H7 (cell line): Measurements from ENCODE around the gene SSUH2. TPM values are rescaled to one million over a fixed set of nuclear protein-coding genes. Genes with fewer than 3 reads are reported as not detected.
"Not testable (repeated sequence)": the region's sequence is repeated elsewhere in the genome, so short reads cannot be mapped to it uniquely, and the experiment has no call there.

Experiments
- DNase-seq: peaks from one replicate; pipeline ENCODE4 v3.0.0; 2012
- H3K27me3 ChIP-seq: 2 replicates; pipeline ENCODE4 v1.6.0; 2011; ENCODE audit warnings: mild to moderate bottlenecking, low read length; ENCODE audit not compliant: control insufficient read depth, insufficient read depth
- H3K36me3 ChIP-seq: replicated peaks from 2 replicates; pipeline ENCODE4 v1.5.1; 2011; ENCODE audit warnings: low read length; ENCODE audit not compliant: control insufficient read depth, insufficient read depth
- H3K4me3 ChIP-seq: 2 replicates; pipeline ENCODE4 v1.5.1; 2011; ENCODE audit warnings: low read depth, mild to moderate bottlenecking, control low read depth, low read length, moderate library complexity; ENCODE audit not compliant: insufficient read depth
- total RNA-seq: library from RNA; depleted of rRNA; stranded (reverse); fragments of >200 nt; shearing (Covaris generic); gene quantifications from 2 replicates; pipeline ENCODE4 v1.2.3, GENCODE V29; 2014

Gene SSUH2
- total RNA-seq, 1 experiment from 2014 or later: 0.42 TPM

DNA sequence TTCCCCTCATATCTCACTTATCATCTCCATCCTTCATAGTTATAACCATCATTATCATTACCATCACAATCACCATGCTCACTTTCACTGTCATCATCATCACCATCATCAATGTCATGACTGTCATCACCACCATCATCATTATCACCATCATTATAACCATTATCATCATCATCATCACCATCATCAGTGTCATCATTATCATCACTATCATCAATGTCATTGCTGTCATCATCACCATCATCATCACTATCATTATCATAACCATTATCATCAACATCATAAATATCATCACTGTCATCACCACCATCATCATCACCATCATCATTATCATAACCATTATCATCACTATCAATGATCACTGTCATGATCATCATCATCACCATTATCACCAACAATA lies 44.1 kb downstream of the SSUH2 start:
- no peak for DNase-seq
- Histone ChIP-seq H3K27me3 (no peaks in the 10 kb centered on the region), H3K4me3 (no peak overlapping the region), H3K36me3 (no peaks in the 10 kb centered on the region)

DNA sequence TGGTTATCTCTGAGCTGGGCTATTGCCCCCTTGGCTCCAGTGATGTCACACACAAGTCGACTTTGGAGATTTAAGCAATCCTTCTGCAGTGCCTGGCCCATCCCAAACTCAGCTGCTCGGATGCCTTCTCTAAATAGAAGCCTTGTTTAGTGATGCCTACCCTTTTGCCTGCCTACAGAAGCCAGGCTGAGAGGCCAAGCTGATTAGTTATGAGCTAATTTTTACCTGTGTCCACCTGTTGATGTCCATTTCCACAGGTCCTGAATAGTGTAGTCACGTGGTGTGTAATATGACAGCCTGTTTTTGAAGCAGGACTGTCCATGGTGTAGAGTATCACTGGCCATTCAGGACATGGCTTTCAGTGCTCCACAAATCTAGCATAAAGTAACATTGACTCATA lies 45.5 kb downstream of the SSUH2 start:
- Histone ChIP-seq H3K27me3 (no peaks in the 10 kb centered on the region), H3K4me3 (no peak overlapping the region), H3K36me3 (no peaks in the 10 kb centered on the region)
- no peak for DNase-seq

DNA sequence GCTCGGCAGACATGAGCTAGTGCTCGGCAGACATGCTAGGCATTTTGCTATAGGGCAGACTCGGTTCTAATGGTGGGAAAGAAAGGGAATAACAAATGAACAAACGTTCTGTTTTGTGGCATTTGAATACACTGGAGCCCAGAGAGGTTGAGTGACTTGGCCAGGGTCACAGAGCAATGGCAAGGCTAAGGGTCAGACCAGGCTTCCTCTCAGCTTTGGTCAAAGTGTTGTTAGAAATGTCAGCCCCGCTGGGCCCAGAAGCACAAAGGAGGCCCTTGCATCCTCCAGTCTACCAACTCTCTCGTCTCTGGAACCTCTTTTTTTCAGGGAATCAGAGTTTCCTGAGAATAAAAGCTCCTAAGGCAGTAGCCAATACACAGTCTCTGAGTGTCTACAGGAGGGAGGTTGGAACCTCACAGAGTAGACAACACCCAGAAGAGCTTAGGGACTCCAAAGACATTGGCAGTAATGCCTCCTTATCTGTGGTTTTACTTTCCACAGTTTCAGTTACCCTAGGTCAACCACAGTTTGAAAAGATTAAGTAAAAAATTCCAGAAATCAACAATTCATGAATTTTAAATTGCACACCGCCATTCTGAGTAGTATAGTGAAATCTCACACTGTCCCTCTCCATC lies 47.3 kb downstream of the SSUH2 start:
- no peaks in the 10 kb centered on the region for H3K36me3 ChIP-seq
- DNase-seq: no peak
- H3K27me3 ChIP-seq: no peaks in the 10 kb centered on the region
- no peak overlapping the region for H3K4me3 ChIP-seq

DNA sequence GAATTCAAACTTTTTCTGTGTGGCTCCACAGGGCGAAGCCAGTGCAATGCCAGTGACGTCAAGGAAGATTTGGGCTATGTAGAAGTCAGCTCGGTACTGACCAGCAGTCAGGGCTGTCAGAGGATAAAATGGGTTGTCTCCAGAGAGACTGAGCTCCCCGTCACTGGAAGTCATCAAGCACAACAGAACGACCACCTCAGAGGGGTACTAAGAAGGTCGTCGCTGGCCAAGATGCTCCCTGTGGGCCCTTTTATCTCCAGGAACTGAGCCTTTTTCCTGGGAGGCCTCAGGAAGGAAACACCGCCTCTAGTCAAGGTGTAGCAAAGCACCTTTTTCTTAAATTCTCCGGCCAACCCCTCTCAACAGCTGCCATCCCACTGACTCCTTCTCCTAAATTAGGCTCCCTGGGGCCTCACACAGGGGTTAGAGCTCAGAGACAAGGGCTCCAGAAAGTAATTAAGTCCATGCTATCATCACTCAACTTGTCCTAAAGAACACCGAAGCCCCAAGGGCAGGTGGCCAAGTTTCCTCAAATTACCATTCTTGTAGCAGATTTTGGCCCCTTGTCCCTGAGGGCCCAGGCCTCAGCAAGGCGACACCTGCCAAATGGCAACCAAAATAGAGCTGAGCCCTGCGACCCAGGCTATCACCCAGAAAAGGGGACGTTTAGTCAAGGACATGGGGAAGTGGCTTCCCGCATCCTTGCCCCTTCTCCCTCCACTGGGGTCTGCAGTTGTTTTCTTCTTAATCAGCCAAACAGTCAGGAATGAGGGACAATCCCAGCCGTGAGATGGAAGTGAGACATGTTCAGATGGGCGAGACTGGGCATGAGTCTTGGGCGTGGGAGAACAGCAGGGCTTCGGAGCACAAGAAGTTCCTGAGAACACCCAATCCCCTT lies 48.0 kb downstream of the SSUH2 start:
- no peak for DNase-seq
- no peaks in the 10 kb centered on the region for H3K27me3 ChIP-seq
- H3K4me3 ChIP-seq: no peak overlapping the region
- H3K36me3 ChIP-seq: no peaks in the 10 kb centered on the region

DNA sequence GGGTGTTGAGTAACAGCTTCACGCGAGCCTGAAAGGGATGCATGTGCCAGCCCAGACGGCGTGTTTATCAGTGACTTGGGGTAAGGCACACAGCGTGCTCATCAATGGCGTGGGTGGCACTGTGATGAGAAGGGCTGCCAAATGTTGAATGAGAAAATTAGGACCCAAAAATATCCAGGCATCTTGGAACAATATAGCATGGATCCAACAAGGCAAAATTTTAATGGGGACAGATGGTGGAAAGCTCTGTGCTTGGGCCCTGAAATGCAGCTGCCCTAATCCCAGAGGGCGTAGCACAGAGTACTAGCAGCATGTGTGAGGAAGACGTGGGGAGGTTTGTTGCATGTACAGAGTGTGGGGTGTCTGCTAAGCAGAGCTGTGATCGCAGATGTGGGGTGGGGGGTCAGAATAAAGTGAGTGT lies 48.9 kb downstream of the SSUH2 start:
- Histone ChIP-seq H3K4me3 (no peak overlapping the region), H3K27me3 (no peaks in the 10 kb centered on the region), H3K36me3 (no peaks in the 10 kb centered on the region)
- DNase-seq: no peak

DNA sequence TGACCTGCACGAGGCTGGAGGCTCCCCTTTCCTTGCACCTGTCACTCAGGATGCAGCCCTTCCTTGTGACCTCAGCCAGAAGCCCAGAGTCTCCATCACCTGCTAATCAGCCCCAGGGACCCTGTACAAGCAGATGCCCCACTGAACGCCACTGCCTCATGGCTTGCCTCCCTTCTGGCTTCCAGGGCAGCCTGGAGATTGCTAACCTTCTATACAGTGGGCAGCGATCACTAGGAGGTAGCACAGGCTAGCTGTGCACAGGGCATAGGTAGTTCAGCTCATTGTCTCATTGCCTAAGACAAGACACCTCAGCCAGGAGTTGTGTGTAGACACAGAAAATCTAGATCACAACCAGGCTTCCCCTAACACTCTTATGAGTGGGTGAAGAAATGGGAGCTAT lies 49.3 kb downstream of the SSUH2 start:
- no peak for DNase-seq
- no peaks in the 10 kb centered on the region for H3K27me3 ChIP-seq
- H3K4me3 ChIP-seq: no peak overlapping the region
- H3K36me3 ChIP-seq: no peaks in the 10 kb centered on the region

DNA sequence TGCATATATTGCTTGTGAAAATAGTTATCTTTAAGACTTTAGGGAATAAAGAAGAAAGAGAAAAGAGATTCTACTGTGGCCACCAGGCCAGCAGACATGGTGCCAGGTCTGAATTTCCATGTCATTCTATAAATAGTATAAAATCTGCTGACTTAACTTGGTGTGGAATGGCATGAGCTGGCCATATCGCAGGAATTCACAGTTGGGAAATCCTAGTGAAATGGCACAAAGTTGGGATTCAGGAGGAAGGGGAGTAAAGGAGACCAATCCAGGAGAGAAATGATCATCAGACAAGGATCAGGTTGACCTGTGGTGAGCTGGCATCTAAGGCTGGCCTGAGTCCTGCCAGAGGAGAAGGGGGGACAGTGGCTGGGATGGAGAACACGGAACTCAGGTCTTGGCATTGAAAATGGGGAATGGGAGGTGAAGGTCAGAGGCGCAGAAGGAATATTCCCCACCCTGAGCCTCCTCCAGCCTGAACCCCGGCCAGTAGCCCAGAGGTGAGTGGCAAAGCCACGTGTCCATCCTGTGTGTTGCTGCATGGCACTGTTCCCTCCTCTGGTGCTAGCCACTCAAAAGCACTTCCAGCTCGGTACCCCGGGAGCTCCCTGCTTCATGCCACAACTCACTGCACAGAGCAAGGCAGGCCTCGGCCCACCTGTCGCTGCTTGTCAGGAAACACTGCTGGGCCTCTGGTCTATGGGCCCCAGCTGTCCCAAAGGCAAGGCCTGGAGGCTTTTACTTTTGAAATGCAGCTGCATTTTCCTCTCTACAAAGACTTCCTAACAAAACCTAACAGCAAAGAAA lies 51.4 kb downstream of the SSUH2 start:
- DNase-seq: no peak
- H3K27me3 ChIP-seq: no peaks in the 10 kb centered on the region
- H3K36me3 ChIP-seq: no peaks in the 10 kb centered on the region
- no peak overlapping the region for H3K4me3 ChIP-seq

DNA sequence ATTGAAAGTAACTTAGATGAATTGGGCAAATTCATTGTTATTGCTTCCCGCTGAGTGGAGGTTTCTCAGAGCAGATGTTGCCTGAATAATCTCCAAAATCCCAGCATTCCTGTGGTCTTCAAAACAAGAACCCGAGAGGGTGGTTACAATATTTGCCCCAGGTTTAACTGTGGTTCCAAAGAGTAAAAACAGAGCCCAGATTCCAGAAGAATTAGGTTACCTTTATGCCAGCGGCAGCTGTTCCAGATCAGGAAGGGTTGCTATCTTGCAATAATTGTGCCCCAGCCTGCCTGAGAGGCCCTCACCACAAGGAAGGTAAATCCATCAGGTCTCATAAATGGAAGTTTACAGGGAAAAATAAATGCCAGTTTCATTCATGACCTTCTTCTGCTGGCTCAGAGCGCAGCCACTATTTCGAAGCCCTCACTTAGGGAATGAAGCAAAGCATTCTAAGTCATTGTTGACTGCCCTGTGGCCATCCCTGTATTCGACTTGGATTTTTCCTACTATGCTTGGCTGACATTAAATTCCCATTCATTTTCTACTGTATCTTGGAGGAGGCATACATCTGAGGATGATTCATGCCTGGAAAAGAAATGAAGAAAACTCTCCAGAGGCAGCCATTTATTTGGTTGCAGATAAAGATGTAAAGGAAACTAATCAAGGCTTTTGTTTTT lies 54.6 kb downstream of the SSUH2 start:
- DNase-seq: no peak
- Histone ChIP-seq H3K4me3 (no peak overlapping the region), H3K36me3 (no peaks in the 10 kb centered on the region), H3K27me3 (no peaks in the 10 kb centered on the region)

DNA sequence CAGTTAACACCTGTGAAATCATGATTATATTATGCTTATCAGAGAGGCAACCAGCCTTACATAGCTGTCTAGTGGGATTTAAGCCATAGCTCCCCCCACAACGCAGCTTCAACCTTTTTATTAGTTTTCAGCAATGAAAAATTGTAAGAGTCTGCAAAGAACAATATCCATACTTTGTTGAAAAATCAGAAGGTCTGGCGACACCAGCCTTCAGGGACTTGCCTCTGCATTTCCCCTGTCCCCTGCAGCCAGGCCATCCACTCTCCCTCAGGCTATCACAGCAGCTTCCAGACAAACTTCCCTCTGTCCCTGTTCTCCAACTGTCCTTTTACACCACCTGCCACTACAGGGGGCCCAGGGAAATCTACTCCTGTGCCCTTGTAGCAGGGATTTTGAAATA lies 59.9 kb downstream of the SSUH2 start:
- H3K36me3 ChIP-seq: no peaks in the 10 kb centered on the region
- H3K27me3 ChIP-seq: no peaks in the 10 kb centered on the region
- no peak for DNase-seq
- H3K4me3 ChIP-seq: no peak overlapping the region

DNA sequence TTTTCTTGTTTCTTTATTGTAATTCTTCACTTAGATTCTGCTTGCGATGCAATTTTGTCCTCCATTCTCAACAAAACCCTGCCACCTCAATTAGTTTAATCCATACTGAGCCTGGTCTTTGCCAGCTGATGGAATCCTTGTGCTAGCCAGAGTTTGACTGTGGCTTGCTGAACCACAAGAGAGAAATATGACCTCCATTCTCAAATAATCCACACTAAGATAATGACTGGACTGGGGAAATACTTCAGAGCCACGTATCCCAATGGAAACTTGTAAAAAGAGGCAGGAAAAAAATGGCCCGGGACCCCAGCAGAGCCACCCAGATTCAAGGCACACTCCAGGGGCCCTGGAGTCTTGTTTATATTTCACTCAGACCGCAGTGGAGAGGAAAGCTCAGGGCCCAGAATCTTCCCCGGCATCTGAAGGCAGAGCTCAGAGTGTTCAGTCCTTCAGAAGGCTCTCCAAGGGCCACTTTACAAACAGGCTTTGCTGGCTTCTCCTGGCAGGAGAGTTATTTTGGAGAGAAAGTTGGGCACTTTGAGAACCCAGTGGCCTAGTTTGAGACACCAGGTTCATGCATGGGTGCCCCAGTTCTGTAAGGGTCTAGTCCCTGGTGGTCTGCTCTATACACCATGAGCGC lies 62.7 kb downstream of the SSUH2 start:
- DNase-seq: no peak
- H3K36me3 ChIP-seq: no peaks in the 10 kb centered on the region
- no peak overlapping the region for H3K4me3 ChIP-seq
- no peaks in the 10 kb centered on the region for H3K27me3 ChIP-seq

DNA sequence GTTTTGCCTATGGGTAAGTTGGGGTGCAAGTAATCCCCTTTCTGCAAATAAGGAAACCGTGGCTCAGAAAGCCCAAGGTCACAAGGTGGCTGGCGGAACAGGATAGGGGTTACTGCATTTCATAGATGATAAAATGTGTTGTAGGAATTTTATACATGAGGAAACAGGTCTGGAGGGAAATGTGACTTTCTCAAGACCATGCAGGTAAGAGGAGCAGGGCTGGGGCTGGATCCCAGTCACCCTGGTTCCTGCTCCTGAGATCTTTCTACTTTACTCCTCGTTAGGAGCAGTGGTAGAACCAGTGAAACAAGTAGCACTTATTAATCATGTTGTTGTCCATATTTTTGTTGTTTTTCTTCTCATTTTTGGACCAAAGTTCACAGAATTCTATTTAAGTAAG lies 63.2 kb downstream of the SSUH2 start:
- no peaks in the 10 kb centered on the region for H3K36me3 ChIP-seq
- DNase-seq: no peak
- H3K27me3 ChIP-seq: no peaks in the 10 kb centered on the region
- no peak overlapping the region for H3K4me3 ChIP-seq

DNA sequence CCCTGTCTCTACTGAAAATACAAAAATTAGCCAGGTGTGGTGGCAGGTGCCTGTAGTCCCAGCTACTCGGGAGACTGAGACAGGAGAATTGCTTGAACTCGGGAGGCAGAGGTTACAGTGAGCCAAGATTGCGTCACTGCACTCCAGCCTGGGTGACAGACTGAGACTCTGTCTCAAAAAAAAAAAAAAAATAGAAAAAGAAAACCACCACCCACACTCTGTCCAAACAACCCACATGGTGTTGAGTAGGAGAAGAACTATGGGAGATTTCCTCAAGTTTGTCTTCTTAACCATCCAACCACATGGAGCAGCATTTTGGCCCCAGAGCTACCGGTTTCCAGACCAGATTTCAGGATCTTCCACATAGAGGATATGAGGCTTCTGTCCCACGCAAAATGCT lies 64.2 kb downstream of the SSUH2 start:
- not testable (repeated sequence) for H3K27me3 ChIP-seq, H3K4me3 ChIP-seq, H3K36me3 ChIP-seq, DNase-seq

DNA sequence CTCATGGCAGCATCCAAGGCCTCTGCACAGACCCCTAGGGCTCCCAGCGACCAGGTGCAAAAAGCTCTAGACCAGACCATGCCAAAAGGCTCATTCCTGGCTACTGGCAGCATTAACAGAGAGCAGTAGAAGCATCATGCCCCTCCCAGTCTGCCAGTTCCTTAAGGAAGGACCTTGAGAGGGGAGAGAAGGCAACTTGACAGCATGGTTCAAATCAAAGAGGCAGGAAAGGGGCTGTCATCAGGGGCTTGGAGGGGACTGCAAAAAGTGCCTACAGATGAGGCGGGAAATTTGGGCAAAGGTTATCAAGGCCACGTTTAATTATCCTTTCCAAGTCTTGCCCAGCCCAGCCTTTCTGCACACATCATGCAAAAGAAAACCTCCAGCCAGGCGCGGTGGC lies 64.7 kb downstream of the SSUH2 start:
- Histone ChIP-seq H3K4me3 (no peak overlapping the region), H3K27me3 (no peaks in the 10 kb centered on the region), H3K36me3 (no peaks in the 10 kb centered on the region)
- DNase-seq: no peak

DNA sequence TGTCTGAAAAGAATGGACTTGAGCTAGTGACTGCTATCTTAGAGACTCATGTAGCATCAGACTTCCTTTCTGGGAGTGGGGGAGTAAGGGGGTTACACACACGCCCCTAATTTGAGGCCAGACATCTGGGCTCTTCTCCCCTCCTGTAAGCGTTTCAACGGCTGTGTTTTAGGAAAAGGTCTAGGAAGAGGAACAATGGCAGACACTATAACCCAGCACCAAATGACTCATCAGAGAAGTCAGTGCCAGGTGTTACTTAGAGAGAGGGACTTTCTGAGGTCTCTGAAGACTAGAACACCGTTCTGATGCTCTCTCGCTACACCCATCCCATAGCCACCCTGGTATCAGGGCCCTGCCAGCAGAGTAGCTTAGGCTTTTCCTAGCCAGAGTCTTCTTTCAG lies 65.5 kb downstream of the SSUH2 start:
- DNase-seq: no peak
- H3K36me3 ChIP-seq: no peaks in the 10 kb centered on the region
- H3K27me3 ChIP-seq: no peaks in the 10 kb centered on the region
- H3K4me3 ChIP-seq: no peak overlapping the region
